PC-9 (cell line): ENCODE measurements around the gene MRPS25. TPM values are rescaled to one million over a fixed set of nuclear protein-coding genes. Genes with fewer than 3 reads are reported as not detected.

Source experiments
- BruUV-seq: library from RNA; stranded (reverse); fragments of 400-500 nt; replicated peaks from 2 replicates; lab custom pipeline; 2021; lab: Mats Ljungman, UMichigan
- CTCF ChIA-PET: fragments of 300-600 bp; sonication (Branson Sonifier 250); formaldehyde crosslinking; loops from one replicate; lab custom pipeline; 2022; ENCODE audit warnings: antibody characterized with exemption; lab: Charles Lee
- POLR2A ChIA-PET: fragments of 300-600 bp; sonication (Branson Sonifier 250); formaldehyde crosslinking; loops from one replicate; lab custom pipeline; 2022; ENCODE audit warnings: antibody characterized with exemption; ENCODE audit not compliant: unreplicated experiment; lab: Charles Lee
- DNase-seq, 2 experiments: peaks; one replicate each; pipeline versions ENCODE4 v3.0.0 to v3.0.0-alpha.2; 2015 to 2022; ENCODE audit warnings: mixed read lengths in 1 of 2
- H2AFZ ChIP-seq: fragments of 200-600 bp; sonication (generic); 2 replicates; pipeline ENCODE4 v1.8.1; 2017; ENCODE audit warnings: antibody characterized with exemption
- H3F3A ChIP-seq: fragments of 200-600 bp; sonication (generic); 2 replicates; pipeline ENCODE4 v1.8.1; 2017; ENCODE audit warnings: antibody characterized with exemption, mild to moderate bottlenecking, low read depth; ENCODE audit not compliant: insufficient read depth
- H3K27ac ChIP-seq: fragments of 200-600 bp; sonication (generic); 2 replicates; pipeline ENCODE4 v1.6.1; 2016; ENCODE audit warnings: mixed run types
- H3K27me3 ChIP-seq: fragments of 200-600 bp; sonication (generic); 2 replicates; pipeline ENCODE4 v1.6.1; 2016; ENCODE audit warnings: low read depth, mixed run types; ENCODE audit not compliant: insufficient read depth
- H3K36me3 ChIP-seq: fragments of 200-600 bp; sonication (generic); 2 replicates; pipeline ENCODE4 v1.6.1; 2016; ENCODE audit warnings: low read depth, mixed run types
- H3K4me1 ChIP-seq: fragments of 200-600 bp; sonication (generic); replicated peaks from 2 replicates; pipeline ENCODE4 v1.6.1; 2016; ENCODE audit warnings: mixed run types; ENCODE audit not compliant: insufficient read depth
- H3K4me2 ChIP-seq: fragments of 200-600 bp; sonication (generic); 2 replicates; pipeline ENCODE4 v1.6.1; 2017; ENCODE audit warnings: mixed run types
- H3K4me3 ChIP-seq: fragments of 200-600 bp; sonication (generic); 2 replicates; pipeline ENCODE4 v1.6.1; 2016; ENCODE audit warnings: mixed run types
- H3K79me2 ChIP-seq: fragments of 200-600 bp; sonication (generic); 2 replicates; pipeline ENCODE4 v1.6.1; 2017; ENCODE audit warnings: low read depth, mixed run types
- H3K9me2 ChIP-seq: fragments of 200-600 bp; sonication (generic); 2 replicates; pipeline ENCODE4 v1.8.1; 2017; ENCODE audit warnings: mild to moderate bottlenecking; ENCODE audit not compliant: insufficient read depth
- H3K9me3 ChIP-seq: fragments of 200-600 bp; sonication (generic); 2 replicates; pipeline ENCODE4 v1.8.1; 2016; ENCODE audit warnings: low read depth; ENCODE audit not compliant: insufficient read depth
- H4K20me1 ChIP-seq: fragments of 200-600 bp; sonication (generic); 2 replicates; pipeline ENCODE4 v1.8.1; 2017; ENCODE audit not compliant: insufficient read depth
- EZH2 ChIP-seq: fragments of 200-600 bp; sonication (generic); IDR thresholded peaks from 2 replicates; pipeline ENCODE4 v1.8.0; 2017; ENCODE audit warnings: antibody characterized with exemption, low read depth
- intact Hi-C: fragments of 100-400 bp; cut with micrococcal nuclease; formaldehyde crosslinking; loops from one replicate; pipeline ENCODE4 v1.10.0; 2022; ENCODE audit not compliant: unreplicated experiment
- total RNA-seq: library from RNA; stranded (reverse); gene quantifications from 2 replicates; pipeline ENCODE4 v1.2.3, GENCODE V29; 2021
- TF ChIP-seq, protein P1 (sequence below): fragments of 200-600 bp; sonication (generic); conservative IDR thresholded peaks from 2 replicates; pipeline ENCODE4 v1.6.1; 2017; ENCODE audit warnings: mixed run types, antibody characterized with exemption, mild to moderate bottlenecking, moderate library complexity

The MRPS25 gene
- total RNA-seq, 1 experiment from 2014 or later, result 47.8 TPM

DNA sequence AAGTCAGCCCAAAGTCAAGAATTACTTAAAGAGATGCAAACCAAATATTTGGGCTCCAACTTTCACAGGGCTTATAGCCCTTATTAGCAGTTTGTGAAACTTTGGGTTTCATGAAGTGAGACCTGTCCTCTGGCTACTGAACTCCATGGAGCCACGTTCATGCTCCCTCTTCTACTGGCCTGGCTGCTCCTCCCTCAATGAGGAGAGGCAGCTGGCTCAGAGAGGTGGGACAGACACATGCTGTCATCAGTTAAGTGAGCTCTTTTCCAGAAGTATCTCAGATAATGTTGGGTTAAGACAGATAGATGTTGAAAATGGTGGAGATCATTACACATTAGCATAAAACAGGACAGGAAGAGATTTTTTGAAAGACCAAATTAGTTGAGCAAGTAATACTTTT lies 19.4 kb downstream of the MRPS25 start:
- no peak for DNase-seq
- CTCF ChIA-PET, result no interaction called here
- H3K4me3 ChIP-seq, result no peak overlapping the region
- H3K36me3 ChIP-seq, result peaks cover 75% of the 10 kb centered on the region
- intact Hi-C loops, result no loop called here
- no peak for TF ChIP-seq EZH2
- TF ChIP-seq, protein P1, sequence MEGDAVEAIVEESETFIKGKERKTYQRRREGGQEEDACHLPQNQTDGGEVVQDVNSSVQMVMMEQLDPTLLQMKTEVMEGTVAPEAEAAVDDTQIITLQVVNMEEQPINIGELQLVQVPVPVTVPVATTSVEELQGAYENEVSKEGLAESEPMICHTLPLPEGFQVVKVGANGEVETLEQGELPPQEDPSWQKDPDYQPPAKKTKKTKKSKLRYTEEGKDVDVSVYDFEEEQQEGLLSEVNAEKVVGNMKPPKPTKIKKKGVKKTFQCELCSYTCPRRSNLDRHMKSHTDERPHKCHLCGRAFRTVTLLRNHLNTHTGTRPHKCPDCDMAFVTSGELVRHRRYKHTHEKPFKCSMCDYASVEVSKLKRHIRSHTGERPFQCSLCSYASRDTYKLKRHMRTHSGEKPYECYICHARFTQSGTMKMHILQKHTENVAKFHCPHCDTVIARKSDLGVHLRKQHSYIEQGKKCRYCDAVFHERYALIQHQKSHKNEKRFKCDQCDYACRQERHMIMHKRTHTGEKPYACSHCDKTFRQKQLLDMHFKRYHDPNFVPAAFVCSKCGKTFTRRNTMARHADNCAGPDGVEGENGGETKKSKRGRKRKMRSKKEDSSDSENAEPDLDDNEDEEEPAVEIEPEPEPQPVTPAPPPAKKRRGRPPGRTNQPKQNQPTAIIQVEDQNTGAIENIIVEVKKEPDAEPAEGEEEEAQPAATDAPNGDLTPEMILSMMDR, result no peak
- no peak overlapping the region for H2AFZ ChIP-seq
- no peaks in the 10 kb centered on the region for H3K4me1 ChIP-seq
- POLR2A ChIA-PET, result no interaction called here
- no TSS peak for BruUV-seq
- peaks cover 42% of the 10 kb centered on the region for H4K20me1 ChIP-seq
- H3K27me3 ChIP-seq, result no peaks in the 10 kb centered on the region
- H3K9me3 ChIP-seq, result no peaks in the 10 kb centered on the region
- H3F3A ChIP-seq, result peaks cover 13% of the 10 kb centered on the region; the same call in 1 of the 2 replicates
- H3K79me2 ChIP-seq, result no peaks in the 10 kb centered on the region
- no peak overlapping the region for H3K4me2 ChIP-seq
- H3K9me2 ChIP-seq, result no peaks in the 10 kb centered on the region
- no peak overlapping the region for H3K27ac ChIP-seq

DNA sequence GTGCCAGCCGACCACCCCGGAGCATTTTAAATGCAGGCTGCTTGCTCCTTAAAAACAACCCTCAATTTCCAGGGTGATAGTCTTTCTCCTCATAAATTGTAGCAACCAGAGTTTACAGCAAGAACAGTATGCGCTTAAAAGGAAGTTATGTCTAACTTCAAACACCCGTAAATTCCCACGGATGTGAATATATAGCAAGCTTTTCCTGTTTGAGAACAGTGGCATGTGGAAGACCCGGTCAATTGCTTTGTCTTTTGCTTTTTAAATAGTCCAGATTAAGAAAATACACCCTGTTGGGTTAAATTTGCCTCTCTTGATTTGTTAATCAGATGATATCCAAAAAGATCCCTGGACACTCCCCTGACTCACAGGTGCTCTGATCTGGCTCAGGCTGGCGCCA lies 20.8 kb downstream of the MRPS25 start:
- no peaks in the 10 kb centered on the region for H3K79me2 ChIP-seq
- H3K36me3 ChIP-seq, result peaks cover 75% of the 10 kb centered on the region
- H3K27ac ChIP-seq, result no peak overlapping the region
- ChIA-PET POLR2A (no interaction called here), CTCF (no interaction called here)
- no peaks in the 10 kb centered on the region for H3K9me3 ChIP-seq
- intact Hi-C loops, result no loop called here
- no peak for DNase-seq
- no peak overlapping the region for H2AFZ ChIP-seq
- H3F3A ChIP-seq, result peaks cover 11% of the 10 kb centered on the region; the same call in 1 of the 2 replicates
- no peaks in the 10 kb centered on the region for H3K9me2 ChIP-seq
- no TSS peak for BruUV-seq
- H3K4me3 ChIP-seq, result no peak overlapping the region
- no peaks in the 10 kb centered on the region for H3K27me3 ChIP-seq
- no peaks in the 10 kb centered on the region for H3K4me1 ChIP-seq
- H3K4me2 ChIP-seq, result no peak overlapping the region
- TF ChIP-seq, protein P1, result no peak
- TF ChIP-seq EZH2, result no peak
- peaks cover 32% of the 10 kb centered on the region for H4K20me1 ChIP-seq

DNA sequence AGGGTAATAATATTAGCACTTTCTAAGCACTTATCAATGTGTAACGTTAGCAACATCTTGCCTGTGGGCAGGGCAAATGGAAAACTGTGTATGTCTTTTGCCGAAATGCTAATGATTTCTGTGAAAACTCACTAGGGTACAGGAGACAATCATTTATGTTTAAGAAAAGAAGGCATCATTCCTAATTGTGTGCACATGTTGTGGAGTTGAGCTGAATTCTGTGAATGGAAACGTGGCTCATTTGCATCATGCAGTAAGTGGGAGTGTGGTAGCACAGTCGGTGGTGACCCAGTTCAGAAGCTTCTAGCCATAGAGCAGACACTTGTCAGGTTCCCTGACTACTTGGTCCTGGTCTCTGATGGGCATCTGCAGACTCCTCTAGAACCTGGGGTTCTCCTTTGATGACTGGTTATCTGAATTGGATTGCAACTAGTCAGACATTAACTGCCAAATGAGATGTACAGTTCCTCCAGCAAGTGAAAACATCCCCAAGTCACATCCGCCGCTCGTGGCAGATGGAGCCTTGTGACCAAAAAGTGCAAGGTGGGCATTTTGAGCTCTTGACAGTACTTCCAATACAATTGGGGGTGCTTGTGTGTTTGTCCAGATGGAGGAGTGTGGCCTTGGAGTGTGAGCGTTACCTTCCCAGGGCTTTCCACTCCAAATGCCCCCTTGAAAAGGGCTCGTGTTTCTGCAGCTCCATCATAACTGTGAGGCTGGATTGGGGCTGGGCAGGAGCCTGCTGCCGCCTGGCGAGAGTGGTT lies 21.5 kb downstream of the MRPS25 start:
- Histone ChIP-seq H3K27ac (no peak overlapping the region), H3K79me2 (no peaks in the 10 kb centered on the region), H3K4me1 (no peaks in the 10 kb centered on the region), H3K4me3 (no peak overlapping the region), H2AFZ (no peak overlapping the region), H4K20me1 (peaks cover 25% of the 10 kb centered on the region), H3K27me3 (no peaks in the 10 kb centered on the region), H3K9me3 (no peaks in the 10 kb centered on the region), H3K9me2 (no peaks in the 10 kb centered on the region), H3F3A (peaks cover 12% of the 10 kb centered on the region; the same call in 1 of the 2 replicates), H3K36me3 (peaks cover 68% of the 10 kb centered on the region), H3K4me2 (no peak overlapping the region)
- intact Hi-C loops, result no loop called here
- DNase-seq, result no peak
- POLR2A ChIA-PET, result no interaction called here
- TF ChIP-seq, protein P1, result no peak
- TF ChIP-seq EZH2, result no peak
- CTCF ChIA-PET, result no interaction called here
- no TSS peak for BruUV-seq
